Measurements from ENCODE around the gene MAP4K2. TPM values are rescaled to one million over a fixed set of nuclear protein-coding genes. Genes with fewer than 3 reads are reported as not detected.
A peak's percentile ranks its signal among the peaks of the same experiment; 100 is the strongest.

Gene MAP4K2
- total and polyA plus RNA-seq, 2 of the 13 experiments (the other 11 are each of a cell fraction or from before 2014, with no cell fraction given), result 8.3 to 17.6 TPM

DNA sequence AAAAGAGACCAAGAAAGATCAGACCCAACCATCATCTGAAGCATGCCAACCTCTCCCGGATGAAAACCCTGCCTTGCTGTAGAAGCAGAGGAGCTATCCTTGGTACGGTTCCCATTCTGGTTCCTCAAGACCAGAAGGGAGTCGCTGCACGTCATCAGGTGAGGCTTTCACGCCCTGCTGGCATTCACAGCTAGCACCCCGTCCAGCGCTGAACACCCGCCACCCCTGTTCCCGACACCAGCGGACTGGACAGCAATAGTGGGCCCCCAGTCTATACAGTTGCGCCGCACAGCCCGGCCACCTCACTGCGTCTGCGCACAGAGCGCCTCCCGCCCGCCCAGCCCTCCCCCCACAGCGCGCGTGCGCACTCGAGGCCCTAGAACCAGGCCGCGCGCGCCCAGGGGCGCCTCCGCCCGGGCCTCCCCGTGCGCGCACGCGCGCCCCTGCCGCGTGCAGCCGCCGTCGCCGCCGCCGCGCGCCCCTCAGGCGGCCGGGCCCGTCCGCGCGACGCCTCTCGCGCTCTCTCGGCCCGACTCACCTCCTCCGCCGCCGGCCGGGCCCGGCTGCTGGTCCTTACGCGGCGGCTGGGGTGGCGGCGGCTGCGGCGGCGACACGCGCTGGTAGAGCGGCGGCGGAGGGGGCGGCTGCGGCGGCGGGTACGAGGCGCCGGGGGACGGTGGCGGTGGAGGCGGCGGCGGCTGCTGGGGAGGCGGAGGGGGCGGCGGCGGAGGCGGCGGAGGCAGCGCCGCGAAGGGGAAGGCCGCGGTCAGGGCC, 25.4 kb downstream of the MAP4K2 start (continued):
- TF ChIP-seq, protein P1, sequence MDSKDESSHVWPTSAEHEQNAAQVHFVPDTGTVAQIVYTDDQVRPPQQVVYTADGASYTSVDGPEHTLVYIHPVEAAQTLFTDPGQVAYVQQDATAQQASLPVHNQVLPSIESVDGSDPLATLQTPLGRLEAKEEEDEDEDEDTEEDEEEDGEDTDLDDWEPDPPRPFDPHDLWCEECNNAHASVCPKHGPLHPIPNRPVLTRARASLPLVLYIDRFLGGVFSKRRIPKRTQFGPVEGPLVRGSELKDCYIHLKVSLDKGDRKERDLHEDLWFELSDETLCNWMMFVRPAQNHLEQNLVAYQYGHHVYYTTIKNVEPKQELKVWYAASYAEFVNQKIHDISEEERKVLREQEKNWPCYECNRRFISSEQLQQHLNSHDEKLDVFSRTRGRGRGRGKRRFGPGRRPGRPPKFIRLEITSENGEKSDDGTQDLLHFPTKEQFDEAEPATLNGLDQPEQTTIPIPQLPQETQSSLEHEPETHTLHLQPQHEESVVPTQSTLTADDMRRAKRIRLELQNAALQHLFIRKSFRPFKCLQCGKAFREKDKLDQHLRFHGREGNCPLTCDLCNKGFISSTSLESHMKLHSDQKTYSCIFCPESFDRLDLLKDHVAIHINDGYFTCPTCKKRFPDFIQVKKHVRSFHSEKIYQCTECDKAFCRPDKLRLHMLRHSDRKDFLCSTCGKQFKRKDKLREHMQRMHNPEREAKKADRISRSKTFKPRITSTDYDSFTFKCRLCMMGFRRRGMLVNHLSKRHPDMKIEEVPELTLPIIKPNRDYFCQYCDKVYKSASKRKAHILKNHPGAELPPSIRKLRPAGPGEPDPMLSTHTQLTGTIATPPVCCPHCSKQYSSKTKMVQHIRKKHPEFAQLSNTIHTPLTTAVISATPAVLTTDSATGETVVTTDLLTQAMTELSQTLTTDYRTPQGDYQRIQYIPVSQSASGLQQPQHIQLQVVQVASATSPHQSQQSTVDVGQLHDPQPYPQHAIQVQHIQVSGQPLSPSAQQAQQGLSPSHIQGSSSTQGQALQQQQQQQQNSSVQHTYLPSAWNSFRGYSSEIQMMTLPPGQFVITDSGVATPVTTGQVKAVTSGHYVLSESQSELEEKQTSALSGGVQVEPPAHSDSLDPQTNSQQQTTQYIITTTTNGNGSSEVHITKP (CRISPR knock-in tag; IDR thresholded peaks at IDR 0.05; ENCODE audit: low read depth), result no peak
- TF ChIP-seq ZNF629 (CRISPR knock-in tag; conservative IDR thresholded peaks at IDR 0.05) (no peak), ZNF660 (CRISPR knock-in tag; IDR thresholded peaks at IDR 0.05; ENCODE audit: borderline replicate concordance, low read depth) (no peak), MEIS1 (CRISPR knock-in tag; IDR thresholded peaks at IDR 0.05; ENCODE audit: borderline replicate concordance) (no peak), ZNF776 (CRISPR knock-in tag; IDR thresholded peaks at IDR 0.05) (no peak), ZNF331 (CRISPR knock-in tag; IDR thresholded peaks at IDR 0.05) (no peak), NR1H2 (CRISPR knock-in tag; IDR thresholded peaks at IDR 0.05; ENCODE audit: borderline replicate concordance, low read depth) (no peak), RXRA (CRISPR knock-in tag; IDR thresholded peaks at IDR 0.05) (0 out of 2 replicates have a peak, but pooled peaks have one; percentile 29), HDAC1 (CRISPR knock-in tag; IDR thresholded peaks at IDR 0.05) (peak; percentile 32; the same call in 1 of the 2 replicates), RBAK (CRISPR knock-in tag; IDR thresholded peaks at IDR 0.05) (no peak), HMGA1 (CRISPR knock-in tag; conservative IDR thresholded peaks at IDR 0.05) (no peak), RFX3 (CRISPR knock-in tag; IDR thresholded peaks at IDR 0.05) (no peak), KMT2B (CRISPR knock-in tag; IDR thresholded peaks at IDR 0.05) (peak; percentile 56; the same call in 1 of the 2 replicates), HNF4G (IDR thresholded peaks at IDR 0.05; ENCODE audit: borderline replicate concordance, low read depth, low read length) (no peak), HNF4G (CRISPR knock-in tag; IDR thresholded peaks at IDR 0.05; ENCODE audit: borderline replicate concordance, low read depth) (no peak)
- TF ChIP-seq, protein P2, sequence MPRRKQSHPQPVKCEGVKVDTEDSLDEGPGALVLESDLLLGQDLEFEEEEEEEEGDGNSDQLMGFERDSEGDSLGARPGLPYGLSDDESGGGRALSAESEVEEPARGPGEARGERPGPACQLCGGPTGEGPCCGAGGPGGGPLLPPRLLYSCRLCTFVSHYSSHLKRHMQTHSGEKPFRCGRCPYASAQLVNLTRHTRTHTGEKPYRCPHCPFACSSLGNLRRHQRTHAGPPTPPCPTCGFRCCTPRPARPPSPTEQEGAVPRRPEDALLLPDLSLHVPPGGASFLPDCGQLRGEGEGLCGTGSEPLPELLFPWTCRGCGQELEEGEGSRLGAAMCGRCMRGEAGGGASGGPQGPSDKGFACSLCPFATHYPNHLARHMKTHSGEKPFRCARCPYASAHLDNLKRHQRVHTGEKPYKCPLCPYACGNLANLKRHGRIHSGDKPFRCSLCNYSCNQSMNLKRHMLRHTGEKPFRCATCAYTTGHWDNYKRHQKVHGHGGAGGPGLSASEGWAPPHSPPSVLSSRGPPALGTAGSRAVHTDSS (CRISPR knock-in tag; conservative IDR thresholded peaks at IDR 0.05), result 0 out of 2 replicates have a peak, but pooled peaks have one; percentile 70
- TF ChIP-seq, protein P3, sequence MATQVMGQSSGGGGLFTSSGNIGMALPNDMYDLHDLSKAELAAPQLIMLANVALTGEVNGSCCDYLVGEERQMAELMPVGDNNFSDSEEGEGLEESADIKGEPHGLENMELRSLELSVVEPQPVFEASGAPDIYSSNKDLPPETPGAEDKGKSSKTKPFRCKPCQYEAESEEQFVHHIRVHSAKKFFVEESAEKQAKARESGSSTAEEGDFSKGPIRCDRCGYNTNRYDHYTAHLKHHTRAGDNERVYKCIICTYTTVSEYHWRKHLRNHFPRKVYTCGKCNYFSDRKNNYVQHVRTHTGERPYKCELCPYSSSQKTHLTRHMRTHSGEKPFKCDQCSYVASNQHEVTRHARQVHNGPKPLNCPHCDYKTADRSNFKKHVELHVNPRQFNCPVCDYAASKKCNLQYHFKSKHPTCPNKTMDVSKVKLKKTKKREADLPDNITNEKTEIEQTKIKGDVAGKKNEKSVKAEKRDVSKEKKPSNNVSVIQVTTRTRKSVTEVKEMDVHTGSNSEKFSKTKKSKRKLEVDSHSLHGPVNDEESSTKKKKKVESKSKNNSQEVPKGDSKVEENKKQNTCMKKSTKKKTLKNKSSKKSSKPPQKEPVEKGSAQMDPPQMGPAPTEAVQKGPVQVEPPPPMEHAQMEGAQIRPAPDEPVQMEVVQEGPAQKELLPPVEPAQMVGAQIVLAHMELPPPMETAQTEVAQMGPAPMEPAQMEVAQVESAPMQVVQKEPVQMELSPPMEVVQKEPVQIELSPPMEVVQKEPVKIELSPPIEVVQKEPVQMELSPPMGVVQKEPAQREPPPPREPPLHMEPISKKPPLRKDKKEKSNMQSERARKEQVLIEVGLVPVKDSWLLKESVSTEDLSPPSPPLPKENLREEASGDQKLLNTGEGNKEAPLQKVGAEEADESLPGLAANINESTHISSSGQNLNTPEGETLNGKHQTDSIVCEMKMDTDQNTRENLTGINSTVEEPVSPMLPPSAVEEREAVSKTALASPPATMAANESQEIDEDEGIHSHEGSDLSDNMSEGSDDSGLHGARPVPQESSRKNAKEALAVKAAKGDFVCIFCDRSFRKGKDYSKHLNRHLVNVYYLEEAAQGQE (IDR thresholded peaks at IDR 0.05; ENCODE audit: borderline replicate concordance in 1 of 2, low read depth in 1 of 2, low read length in 2 of 2), result peak; percentile 9 to 68
- TF ChIP-seq, protein P4, sequence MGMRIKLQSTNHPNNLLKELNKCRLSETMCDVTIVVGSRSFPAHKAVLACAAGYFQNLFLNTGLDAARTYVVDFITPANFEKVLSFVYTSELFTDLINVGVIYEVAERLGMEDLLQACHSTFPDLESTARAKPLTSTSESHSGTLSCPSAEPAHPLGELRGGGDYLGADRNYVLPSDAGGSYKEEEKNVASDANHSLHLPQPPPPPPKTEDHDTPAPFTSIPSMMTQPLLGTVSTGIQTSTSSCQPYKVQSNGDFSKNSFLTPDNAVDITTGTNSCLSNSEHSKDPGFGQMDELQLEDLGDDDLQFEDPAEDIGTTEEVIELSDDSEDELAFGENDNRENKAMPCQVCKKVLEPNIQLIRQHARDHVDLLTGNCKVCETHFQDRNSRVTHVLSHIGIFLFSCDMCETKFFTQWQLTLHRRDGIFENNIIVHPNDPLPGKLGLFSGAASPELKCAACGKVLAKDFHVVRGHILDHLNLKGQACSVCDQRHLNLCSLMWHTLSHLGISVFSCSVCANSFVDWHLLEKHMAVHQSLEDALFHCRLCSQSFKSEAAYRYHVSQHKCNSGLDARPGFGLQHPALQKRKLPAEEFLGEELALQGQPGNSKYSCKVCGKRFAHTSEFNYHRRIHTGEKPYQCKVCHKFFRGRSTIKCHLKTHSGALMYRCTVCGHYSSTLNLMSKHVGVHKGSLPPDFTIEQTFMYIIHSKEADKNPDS (CRISPR knock-in tag; IDR thresholded peaks at IDR 0.05), result no peak
